SU-DHL-6 (cell line): ENCODE measurements around the gene TIMM17A.

ENCODE experiments used
- H2AFZ ChIP-seq: fragments of 200-600 bp; sonication (generic); 2 replicates; pipeline ENCODE4 v1.6.1; 2014; ENCODE audit warnings: low read depth, mild to moderate bottlenecking, moderate library complexity, mixed read lengths, antibody characterized with exemption, low read length; ENCODE audit not compliant: severe bottlenecking
- H3F3A ChIP-seq: fragments of 200-600 bp; shearing (Covaris generic); 2 replicates; pipeline ENCODE4 v1.6.0; 2016; ENCODE audit warnings: antibody characterized with exemption, mild to moderate bottlenecking; ENCODE audit not compliant: insufficient read depth
- H3K27ac ChIP-seq: fragments of 200-600 bp; sonication (generic); 2 replicates; pipeline ENCODE4 v1.5.1; 2016; ENCODE audit warnings: low read depth, mild to moderate bottlenecking, low read length, moderate library complexity, mixed read lengths
- H3K27me3 ChIP-seq: fragments of 200-600 bp; sonication (generic), shearing (Covaris generic); 2 replicates; pipeline ENCODE4 v1.6.0; 2014; ENCODE audit warnings: mild to moderate bottlenecking, low read length
- H3K36me3 ChIP-seq: fragments of 200-600 bp; sonication (generic); 2 replicates; pipeline ENCODE4 v1.6.1; 2014; ENCODE audit warnings: mild to moderate bottlenecking, low read length, mixed read lengths
- H3K4me2 ChIP-seq: fragments of 300-600, 200-600 bp; shearing (Covaris generic), sonication (generic); 2 replicates; pipeline ENCODE4 v1.6.0; 2014; ENCODE audit warnings: low read length, low read depth, mild to moderate bottlenecking; ENCODE audit not compliant: poor library complexity, severe bottlenecking
- H3K4me3 ChIP-seq: fragments of 200-600 bp; sonication (generic); 2 replicates; pipeline ENCODE4 v1.5.1; 2014; ENCODE audit warnings: antibody characterized with exemption, low read length, mild to moderate bottlenecking, mixed read lengths; ENCODE audit not compliant: insufficient read depth, poor library complexity, severe bottlenecking
- H3K79me2 ChIP-seq: fragments of 200-600 bp; sonication (generic); 2 replicates; pipeline ENCODE4 v1.6.1; 2014; ENCODE audit warnings: mild to moderate bottlenecking, low read length, moderate library complexity; ENCODE audit not compliant: insufficient read depth
- H3K9ac ChIP-seq: fragments of 200-600 bp; sonication (generic); 2 replicates; pipeline ENCODE4 v1.7.0; 2014; ENCODE audit warnings: mild to moderate bottlenecking, low read length
- H3K9me2 ChIP-seq: fragments of 200-600 bp; sonication (generic); replicated peaks from 2 replicates; pipeline ENCODE4 v1.6.1; 2014; ENCODE audit warnings: low read length; ENCODE audit not compliant: insufficient read depth
- H3K9me3 ChIP-seq: fragments of 200-600 bp; sonication (generic); 2 replicates; pipeline ENCODE4 v1.6.1; 2014; ENCODE audit warnings: low read length, mixed read lengths; ENCODE audit not compliant: insufficient read depth
- H4K20me1 ChIP-seq: fragments of 200-600 bp; sonication (generic); 2 replicates; pipeline ENCODE4 v1.6.1; 2014; ENCODE audit warnings: low read depth, mild to moderate bottlenecking, antibody characterized with exemption, low read length, moderate library complexity, mixed read lengths
- CTCF ChIP-seq: fragments of 200-600 bp; sonication (generic); IDR thresholded peaks from one replicate; pipeline ENCODE4 v1.5.1; 2017; ENCODE audit warnings: antibody characterized with exemption, mild to moderate bottlenecking, low read length, moderate library complexity; ENCODE audit not compliant: insufficient read depth, poor library complexity, severe bottlenecking
- EZH2phosphoT487 ChIP-seq: fragments of 200-600 bp; sonication (generic), shearing (Covaris generic); conservative IDR thresholded peaks from 2 replicates; pipeline ENCODE4 v1.6.1; 2018; ENCODE audit warnings: mild to moderate bottlenecking, antibody characterized with exemption, low read length, moderate library complexity, mixed read lengths

Gene TIMM17A

GRCh38 chr1:202007304-202007703 is 52.0 kb downstream of the TIMM17A start:
- H4K20me1 ChIP-seq = no peaks in the 10 kb centered on the region
- H3K36me3 ChIP-seq = no peaks in the 10 kb centered on the region
- H3K9me3 ChIP-seq = no peaks in the 10 kb centered on the region
- H3K9ac ChIP-seq = no peak overlapping the region
- TF ChIP-seq EZH2phosphoT487 (no peak), CTCF (no peak)
- H3K4me3 ChIP-seq = no peak overlapping the region
- no peak overlapping the region for H3K27ac ChIP-seq
- no peaks in the 10 kb centered on the region for H3K79me2 ChIP-seq
- H3F3A ChIP-seq = no peaks in the 10 kb centered on the region
- H3K9me2 ChIP-seq = no peaks in the 10 kb centered on the region
- no peak overlapping the region for H3K4me2 ChIP-seq
- H2AFZ ChIP-seq = no peak overlapping the region
- no peaks in the 10 kb centered on the region for H3K27me3 ChIP-seq

- Histone ChIP-seq H3K9me2 (no peaks in the 10 kb centered on the region), H4K20me1 (no peaks in the 10 kb centered on the region), H3K9me3 (no peaks in the 10 kb centered on the region), H3F3A (no peaks in the 10 kb centered on the region), H3K4me3 (no peak overlapping the region), H3K27me3 (no peaks in the 10 kb centered on the region), H3K4me2 (no peak overlapping the region), H2AFZ (no peak overlapping the region), H3K79me2 (no peaks in the 10 kb centered on the region), H3K27ac (no peak overlapping the region), H3K9ac (no peak overlapping the region), H3K36me3 (no peaks in the 10 kb centered on the region)
- TF ChIP-seq EZH2phosphoT487 (no peak), CTCF (no peak)
Observed at GRCh38 chr1:202007805-202008489, 52.6 kb downstream of the TIMM17A start.

GRCh38 chr1:202009326-202010179 is 54.2 kb downstream of the TIMM17A start:
- Histone ChIP-seq H3K36me3 (no peaks in the 10 kb centered on the region), H3K9ac (no peak overlapping the region), H2AFZ (no peak overlapping the region), H3K9me3 (no peaks in the 10 kb centered on the region), H3K4me2 (no peak overlapping the region), H3F3A (no peaks in the 10 kb centered on the region), H4K20me1 (no peaks in the 10 kb centered on the region), H3K27ac (no peak overlapping the region), H3K79me2 (no peaks in the 10 kb centered on the region), H3K9me2 (no peaks in the 10 kb centered on the region), H3K27me3 (no peaks in the 10 kb centered on the region), H3K4me3 (no peak overlapping the region)
- no peak for TF ChIP-seq EZH2phosphoT487
- peak; percentile 81 for TF ChIP-seq CTCF
